CD14-positive monocyte (primary cell): Measurements from ENCODE around the gene FAM9C. TPM values are rescaled to one million over a fixed set of nuclear protein-coding genes. Genes with fewer than 3 reads are reported as not detected.

Experiments
- DNase-seq, 3 donors: peaks; one replicate each; pipeline ENCODE4 v3.0.0-alpha.2; 2011 to 2022
- H2AFZ ChIP-seq: 2 replicates; pipeline ENCODE4 v1.6.0; 2012; ENCODE audit warnings: mild to moderate bottlenecking, low read depth, low read length, inconsistent platforms; ENCODE audit not compliant: insufficient read depth, poor library complexity, severe bottlenecking
- H3K27ac ChIP-seq, 2 donors: 1 replicate in 1 of 2; 2 replicates in 1 of 2; pipeline ENCODE4 v1.5.1; 2012 to 2013; ENCODE audit warnings: low read length in 2 of 2, control low read depth in 1 of 2, inconsistent platforms in 1 of 2, low read depth in 1 of 2, mild to moderate bottlenecking in 1 of 2
- H3K27me3 ChIP-seq, 2 donors: one replicate each; pipeline versions ENCODE4 v1.6.0 to v1.6.1; 2011 to 2013; ENCODE audit warnings: low read length in 2 of 2; ENCODE audit not compliant: control insufficient read depth in 2 of 2, insufficient read depth in 2 of 2
- H3K36me3 ChIP-seq, 2 donors: replicated peaks in 1 of 2; 1 replicate in 1 of 2; 2 replicates in 1 of 2; pipeline versions ENCODE4 v1.5.1 to v1.6.1; 2012 to 2013; ENCODE audit warnings: low read length in 2 of 2, control low read depth in 1 of 2, inconsistent platforms in 1 of 2, mild to moderate bottlenecking in 1 of 2; ENCODE audit not compliant: insufficient read depth in 2 of 2, control insufficient read depth in 1 of 2
- H3K4me1 ChIP-seq, 2 donors: 1 replicate in 1 of 2; 2 replicates in 1 of 2; pipeline versions ENCODE4 v1.5.1 to v1.6.1; 2012 to 2013; ENCODE audit warnings: low read length in 2 of 2, control low read depth in 1 of 2, inconsistent platforms in 1 of 2, mild to moderate bottlenecking in 1 of 2, moderate library complexity in 1 of 2; ENCODE audit not compliant: insufficient read depth in 2 of 2, control insufficient read depth in 1 of 2
- H3K4me2 ChIP-seq: replicated peaks from 2 replicates; pipeline ENCODE3; 2012; ENCODE audit warnings: low read length, moderate library complexity, mild to moderate bottlenecking; ENCODE audit not compliant: poor library complexity, severe bottlenecking; ENCODE audit errors: extremely low read depth
- H3K4me3 ChIP-seq, 3 experiments: fragments of 200-600 bp in 1 of 3; sonication (generic) in 1 of 3; replicated peaks in 1 of 3; 1 replicate in 2 of 3; 2 replicates in 1 of 3; pipeline ENCODE4 v1.5.1; 2011 to 2013; ENCODE audit warnings: low read length in 3 of 3, mild to moderate bottlenecking in 3 of 3, control low read depth in 2 of 3, low read depth in 2 of 3, inconsistent platforms in 1 of 3, moderate library complexity in 1 of 3
- H3K79me2 ChIP-seq: 2 replicates; pipeline ENCODE4 v1.6.0; 2012; ENCODE audit warnings: mild to moderate bottlenecking, control low read depth, inconsistent platforms, low read length, moderate library complexity; ENCODE audit not compliant: insufficient read depth
- H3K9ac ChIP-seq: 2 replicates; pipeline ENCODE4 v1.6.0; 2017; ENCODE audit warnings: low read length, mild to moderate bottlenecking; ENCODE audit not compliant: insufficient read depth, poor library complexity, severe bottlenecking
- H3K9me3 ChIP-seq, 2 donors: replicated peaks in 1 of 2; 1 replicate in 1 of 2; 2 replicates in 1 of 2; pipeline versions ENCODE4 v1.5.1 to v1.6.1; 2012 to 2013; ENCODE audit warnings: low read length in 2 of 2, control low read depth in 1 of 2; ENCODE audit not compliant: control insufficient read depth in 1 of 2, insufficient read depth in 1 of 2
- H4K20me1 ChIP-seq: 2 replicates; pipeline ENCODE4 v1.6.0; 2012; ENCODE audit warnings: mild to moderate bottlenecking, low read length, control low read depth, moderate library complexity; ENCODE audit not compliant: insufficient read depth
- H3K27ac Mint-ChIP-seq, 7 donors: one replicate each; pipeline ENCODE4 v1.8.0; 2020; ENCODE audit warnings: mild to moderate bottlenecking in 7 of 7, mixed read lengths in 7 of 7, moderate library complexity in 6 of 7, inconsistent platforms in 2 of 7
- H3K27me3 Mint-ChIP-seq, 3 donors: one replicate each; pipeline ENCODE4 v1.8.0; 2021 to 2022; ENCODE audit warnings: low read depth in 3 of 3, mild to moderate bottlenecking in 3 of 3, mixed read lengths in 3 of 3, moderate library complexity in 3 of 3, inconsistent platforms in 1 of 3
- H3K36me3 Mint-ChIP-seq, 2 donors: one replicate each; pipeline ENCODE4 v1.8.0; 2020; ENCODE audit warnings: mixed read lengths in 2 of 2, inconsistent platforms in 1 of 2, mild to moderate bottlenecking in 1 of 2
- H3K4me1 Mint-ChIP-seq: one replicate; pipeline ENCODE4 v1.8.0; 2020; ENCODE audit warnings: mild to moderate bottlenecking, mixed read lengths
- H3K4me3 Mint-ChIP-seq, 2 donors: one replicate each; pipeline ENCODE4 v1.8.0; 2020; ENCODE audit warnings: mild to moderate bottlenecking in 2 of 2, mixed read lengths in 2 of 2, moderate library complexity in 1 of 2
- H3K9me3 Mint-ChIP-seq, 7 donors: one replicate each; pipeline ENCODE4 v1.8.0; 2020 to 2022; ENCODE audit warnings: mixed read lengths in 7 of 7, mild to moderate bottlenecking in 6 of 7, moderate library complexity in 6 of 7, inconsistent platforms in 2 of 7
- CTCF ChIP-seq: fragments of 200-600 bp; IDR thresholded peaks from one replicate; pipeline ENCODE4 v1.8.0; 2022; ENCODE audit warnings: antibody characterized with exemption, mild to moderate bottlenecking
- WGBS: methylation state at CpG from one replicate; pipeline ENCODE4 v1.1.5; 2013; ENCODE audit warnings: missing lambda C conversion rate; ENCODE audit not compliant: insufficient coverage; 5-methylcytosine and 5-hydroxymethylcytosine counted together
- intact Hi-C, 2 donors: fragments of 100-400 bp; cut with micrococcal nuclease; formaldehyde crosslinking; loops; one replicate each; pipeline versions ENCODE4 v1.15.0 to v1.15.1; 2023
- polyA plus RNA-seq, 3 donors: library from polyadenylated mRNA; depleted of rRNA in 1 of 3; unstranded in 2 of 3; stranded (reverse) in 1 of 3; fragments of 300-500 nt in 2 of 3; fragments of >200 nt in 1 of 3; fragmentation: Illumina TruSeq in 2 of 3; gene quantifications; 1 replicate in 2 of 3; 2 replicates in 1 of 3; pipeline ENCODE4 v1.2.3, GENCODE V29; 2012 to 2021

The FAM9C gene
- polyA plus RNA-seq, 3 donors, result not detected

GRCh38 chrX:12988797-12989196, 55.6 kb downstream of the FAM9C start:
- no peaks in the 10 kb centered on the region for H4K20me1 ChIP-seq
- no CpG with 5 or more reads among the region's 7 CpGs for WGBS
- Mint-ChIP-seq H3K27me3 (peaks cover 1 to 48% (median 2%) of the 10 kb centered on the region in 3 donors), H3K27ac (no peak overlapping the region), H3K4me1 (peaks cover 33% of the 10 kb centered on the region), H3K4me3 (no peak overlapping the region), H3K36me3 (peaks cover 0 to 2% of the 10 kb centered on the region in 2 donors), H3K9me3 (peaks cover 0 to 9% (median 5%) of the 10 kb centered on the region in 7 donors)
- H3K27ac ChIP-seq, result no peak overlapping the region
- H3K9ac ChIP-seq, result no peak overlapping the region
- H3K36me3 ChIP-seq, result no peaks in the 10 kb centered on the region
- intact Hi-C loops, result no loop called here
- H2AFZ ChIP-seq, result no peak overlapping the region
- H3K4me1 ChIP-seq, result peaks cover 18 to 21% of the 10 kb centered on the region in 2 donors
- no peak for DNase-seq
- H3K4me2 ChIP-seq, result no peak overlapping the region
- H3K27me3 ChIP-seq, result peaks cover 0 to 36% of the 10 kb centered on the region in 2 donors
- no peak for TF ChIP-seq CTCF
- no peak overlapping the region for H3K4me3 ChIP-seq
- H3K79me2 ChIP-seq, result no peaks in the 10 kb centered on the region
- no peaks in the 10 kb centered on the region for H3K9me3 ChIP-seq

GRCh38 chrX:12987900-12988594, 56.4 kb downstream of the FAM9C start:
- Mint-ChIP-seq H3K27ac (peak overlapping the region in 1 of 7 donors; percentile 50), H3K36me3 (peaks cover 0 to 7% of the 10 kb centered on the region in 2 donors), H3K27me3 (peaks cover 1 to 52% (median 2%) of the 10 kb centered on the region in 3 donors), H3K9me3 (peaks cover 0 to 9% (median 5%) of the 10 kb centered on the region in 7 donors), H3K4me3 (no peak overlapping the region), H3K4me1 (peaks cover 33% of the 10 kb centered on the region)
- Histone ChIP-seq H3K27me3 (peaks cover 0 to 37% of the 10 kb centered on the region in 2 donors), H3K27ac (no peak overlapping the region), H3K4me2 (no peak overlapping the region), H3K36me3 (no peaks in the 10 kb centered on the region), H3K9me3 (no peaks in the 10 kb centered on the region), H3K4me1 (peaks cover 18 to 21% of the 10 kb centered on the region in 2 donors), H3K9ac (no peak overlapping the region), H3K79me2 (no peaks in the 10 kb centered on the region), H3K4me3 (no peak overlapping the region), H2AFZ (no peak overlapping the region), H4K20me1 (no peaks in the 10 kb centered on the region)
- no peak for TF ChIP-seq CTCF
- no CpG with 5 or more reads among the region's 8 CpGs for WGBS
- no peak for DNase-seq
- intact Hi-C loops, result no loop called here
